Esophagus muscularis mucosa (tissue), 3 donors: ENCODE data around the gene GJB3.

Experiments used
- CTCF ChIP-seq, 3 experiments: fragments of 200-600 bp in 2 of 3; fragments of 450-650 bp in 1 of 3; sonication (generic) in 2 of 3; IDR thresholded peaks; one replicate each; pipeline ENCODE4 v1.5.1; 2017 to 2019; ENCODE audit warnings: antibody characterized with exemption in 3 of 3, mild to moderate bottlenecking in 2 of 3, moderate library complexity in 1 of 3
- POLR2A ChIP-seq: fragments of 450-650 bp; IDR thresholded peaks from one replicate; pipeline ENCODE4 v1.6.1; 2017; ENCODE audit warnings: antibody characterized with exemption, moderate library complexity, mild to moderate bottlenecking, low read depth

- TF ChIP-seq CTCF (IDR thresholded peaks at IDR 0.05) (no peak), POLR2A (no peak)
Measured at GRCh38 chr1:34755961-34756360, 25.1 kb upstream of the GJB3 start.
